HG03575 (cell line): ENCODE data around the gene C11orf58.

ENCODE experiments used
- ATAC-seq: cut with Tn5 transposase; IDR thresholded peaks from one replicate; pipeline ENCODE4 v1.9.1; 2021; ENCODE audit not compliant: unreplicated experiment, insufficient number of reproducible peaks, low FRiP score; ENCODE audit errors: extremely low read depth

C11orf58 gene

DNA sequence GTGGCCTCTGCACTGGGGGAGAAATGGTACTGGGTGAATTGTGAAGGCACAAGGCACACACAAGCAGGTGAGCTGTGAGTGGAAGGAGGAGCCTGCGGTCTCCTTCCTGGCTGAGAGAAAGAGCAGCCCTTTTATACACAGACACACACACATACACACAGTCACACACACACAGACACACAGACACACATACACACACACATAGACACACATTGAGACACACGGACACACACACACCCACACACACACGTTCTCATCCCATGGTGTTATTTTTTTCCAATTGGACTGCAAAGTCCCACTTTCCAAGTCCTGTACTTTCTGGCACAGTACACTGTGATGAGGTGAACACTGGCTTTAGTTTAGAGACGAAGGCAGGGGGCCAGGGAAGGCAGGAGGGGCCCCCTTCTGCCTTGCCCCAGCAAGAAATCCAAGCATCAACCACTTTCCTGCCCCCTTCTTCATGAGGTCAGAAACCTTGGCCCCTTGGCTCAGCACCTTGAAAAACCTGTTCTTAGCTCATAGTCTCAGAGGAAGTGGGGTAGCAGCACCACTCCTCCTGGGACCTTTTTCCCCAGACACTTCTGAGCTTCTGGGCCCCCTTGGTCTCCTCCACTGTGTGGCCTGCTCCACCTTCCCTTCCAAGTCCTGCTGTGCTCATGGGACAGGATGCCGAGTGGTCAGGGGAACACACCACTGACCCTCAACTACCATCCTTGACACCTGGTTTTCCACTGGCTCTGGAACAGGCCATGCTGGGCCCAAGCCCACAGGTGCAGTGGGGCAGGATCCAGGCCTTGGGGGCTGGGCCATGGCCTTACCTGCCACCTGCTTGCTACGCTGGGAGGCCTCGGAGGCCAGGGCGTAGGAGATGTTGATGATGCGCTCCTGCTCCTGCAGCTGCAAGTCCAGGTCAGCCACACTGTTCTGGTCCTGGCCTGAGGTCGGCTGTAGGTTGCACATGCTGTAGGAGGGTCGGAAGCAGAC, 43.8 kb downstream of the C11orf58 start:
- ATAC-seq = no peak

GRCh38 chr11:16783321-16783801, 44.9 kb downstream of the C11orf58 start:
- ATAC-seq = no peak

DNA sequence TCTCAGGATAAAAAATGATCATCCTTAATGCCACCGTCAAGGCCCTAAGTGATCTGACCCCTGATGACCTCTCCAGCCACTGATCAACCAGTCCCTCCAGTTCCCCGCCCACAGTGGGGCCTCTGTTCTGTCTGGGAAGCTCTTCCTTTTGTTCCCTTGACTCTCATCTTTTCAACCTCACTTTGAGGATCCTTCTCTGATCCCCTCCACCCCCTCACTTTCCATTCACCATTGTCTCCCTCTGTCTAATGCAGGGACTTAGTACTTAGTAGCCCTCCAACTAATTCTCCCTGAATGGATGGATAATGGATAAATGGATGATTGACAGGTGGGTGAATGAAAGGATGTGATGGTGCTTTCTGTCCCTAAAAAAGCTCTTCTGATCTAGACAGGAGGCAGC, 45.6 kb downstream of the C11orf58 start:
- ATAC-seq = no peak

DNA sequence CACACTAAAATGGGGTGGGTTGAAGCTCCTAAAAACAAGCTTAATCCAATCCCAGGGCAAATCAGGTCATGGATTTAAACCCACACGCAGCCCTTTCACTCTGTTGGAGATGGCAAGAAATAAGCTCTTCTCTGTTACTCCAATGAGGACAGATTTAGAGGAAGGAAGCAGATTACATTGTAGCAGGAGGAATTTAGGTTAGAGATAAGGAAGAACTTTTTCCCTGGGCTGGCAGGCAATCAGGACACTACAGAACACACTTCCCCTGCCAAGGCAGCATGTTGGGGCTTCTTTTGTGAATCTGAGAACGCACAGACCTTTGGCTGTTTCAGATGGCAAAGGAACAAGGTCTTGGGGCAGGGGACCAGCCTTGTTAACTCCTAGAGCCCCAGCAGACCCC, 46.2 kb downstream of the C11orf58 start:
- ATAC-seq = no peak

DNA sequence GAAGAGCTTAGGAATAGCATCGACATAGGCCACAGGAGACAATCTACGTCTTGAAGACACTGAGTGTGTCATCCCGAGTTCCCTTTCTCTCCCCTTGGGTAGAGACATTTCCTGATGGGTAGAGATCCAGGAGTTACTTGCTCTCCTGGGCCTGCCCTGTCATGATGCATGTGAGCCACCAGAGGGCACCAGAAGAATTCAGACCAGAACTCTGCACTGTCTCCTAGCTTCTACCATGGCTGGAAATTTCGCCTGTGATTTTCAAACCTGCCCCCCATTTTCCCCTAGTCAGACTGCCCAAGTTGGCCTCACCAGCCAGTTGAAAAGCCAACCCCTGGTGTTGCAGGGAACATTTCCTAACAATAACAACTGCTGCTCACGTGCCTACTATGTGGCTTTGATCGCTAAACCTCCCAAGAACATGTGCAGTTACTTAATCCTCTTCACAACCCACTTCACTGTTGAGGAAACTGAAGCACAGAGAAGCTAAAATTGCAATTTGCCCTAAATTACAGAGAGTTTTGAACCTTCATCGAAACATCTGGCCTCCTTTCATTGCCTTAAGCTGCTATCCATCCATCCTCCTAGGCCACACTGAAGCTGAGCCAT, 47.2 kb downstream of the C11orf58 start:
- peak; percentile 73 for ATAC-seq

DNA sequence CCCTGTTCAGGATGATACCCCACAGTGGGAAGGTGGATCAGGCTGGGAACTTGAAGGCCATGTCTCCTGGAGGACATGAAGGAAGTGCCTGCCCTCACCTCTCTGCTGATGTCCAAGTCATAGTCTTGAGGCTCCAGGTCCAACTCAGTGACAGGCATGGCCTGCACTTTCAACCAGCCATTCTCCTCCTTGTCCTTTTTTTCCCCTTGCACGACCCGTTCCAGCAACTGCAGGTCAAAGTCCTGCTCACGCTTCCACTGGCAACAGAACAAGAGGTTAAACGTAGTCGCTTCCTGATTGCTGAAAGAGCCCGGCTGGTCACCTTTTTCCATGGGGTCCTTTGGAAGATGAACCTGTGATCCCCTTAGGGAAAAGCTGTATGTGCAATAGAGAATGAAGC, 47.7 kb downstream of the C11orf58 start:
- ATAC-seq = no peak

DNA sequence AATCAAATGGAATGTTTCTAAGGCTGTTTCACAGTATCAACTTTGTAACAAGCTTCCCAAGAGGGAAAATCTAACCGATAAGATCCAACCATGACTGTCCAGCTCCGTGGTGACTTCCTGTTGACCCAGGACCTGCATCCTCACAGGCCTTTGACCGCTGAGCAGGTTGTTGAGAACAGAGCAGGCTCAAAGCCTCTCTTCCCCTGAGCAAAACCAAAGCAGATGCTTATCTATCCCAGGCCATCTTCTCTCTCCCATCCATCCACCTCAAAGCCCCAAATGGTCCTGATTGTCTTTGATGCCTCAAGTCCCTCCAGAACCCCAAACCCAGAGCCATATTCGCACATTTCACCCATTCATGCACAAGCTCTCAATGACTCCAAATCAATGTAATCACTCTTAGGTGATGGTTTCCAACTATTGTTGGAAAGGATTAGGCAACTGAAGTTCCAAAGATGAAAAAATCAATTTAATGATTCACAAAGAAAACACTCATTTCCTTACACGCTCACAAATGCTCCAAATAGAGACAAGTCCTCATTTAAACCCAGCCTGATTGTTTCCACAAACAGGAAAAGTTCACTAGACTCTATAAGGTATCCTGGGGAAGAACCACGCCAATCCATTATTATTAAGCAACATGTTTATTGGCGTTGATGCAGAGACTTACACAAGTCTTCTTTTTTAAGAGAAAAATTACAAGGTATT, 48.7 kb downstream of the C11orf58 start:
- ATAC-seq = no peak

DNA sequence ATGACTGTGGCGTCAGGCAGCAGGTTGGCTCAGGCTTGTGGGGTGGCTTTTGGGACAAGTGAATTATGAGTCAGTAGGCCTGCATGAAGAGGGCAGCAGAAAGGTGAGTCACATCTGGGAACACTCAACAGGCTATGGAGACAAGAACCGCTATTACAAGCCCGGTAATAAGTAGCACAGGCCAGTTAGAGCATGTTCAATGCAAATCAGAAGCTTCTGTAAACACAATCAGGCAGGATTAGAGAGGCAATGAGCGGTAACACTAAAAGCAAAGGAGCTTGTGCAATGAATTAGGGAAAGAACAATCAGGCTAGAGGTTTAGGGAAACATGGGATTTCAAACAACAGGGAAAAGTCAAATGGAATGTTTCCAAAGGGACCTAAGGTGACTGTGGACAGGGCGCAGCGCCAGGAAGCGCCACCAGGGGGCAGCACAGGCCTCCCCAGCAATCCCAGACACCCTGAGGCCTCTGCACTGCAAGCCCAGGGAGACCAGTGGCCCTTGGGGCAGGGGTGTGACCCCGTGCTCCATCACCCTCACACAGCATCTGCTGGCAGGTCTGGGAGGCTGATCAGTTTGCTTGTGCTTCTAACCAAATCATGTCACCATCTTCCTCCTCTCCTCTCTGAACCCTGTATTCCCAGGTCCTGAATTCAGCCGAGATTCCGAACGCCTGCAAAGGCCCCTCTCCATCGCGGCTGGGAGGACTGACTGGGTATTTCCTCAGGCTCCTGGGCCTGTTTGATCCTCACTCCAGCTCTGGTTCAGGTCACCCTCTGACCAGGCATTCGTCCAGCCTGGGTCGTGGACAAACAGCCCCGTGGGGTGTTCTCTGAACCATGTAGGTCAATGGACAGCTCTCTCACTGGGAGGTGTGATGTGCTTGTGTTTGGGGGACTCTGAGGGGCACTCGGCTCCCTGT, 50.0 kb downstream of the C11orf58 start:
- ATAC-seq = no peak

- no peak for ATAC-seq
Observed at GRCh38 chr11:16789063-16789420, 50.6 kb downstream of the C11orf58 start.

DNA sequence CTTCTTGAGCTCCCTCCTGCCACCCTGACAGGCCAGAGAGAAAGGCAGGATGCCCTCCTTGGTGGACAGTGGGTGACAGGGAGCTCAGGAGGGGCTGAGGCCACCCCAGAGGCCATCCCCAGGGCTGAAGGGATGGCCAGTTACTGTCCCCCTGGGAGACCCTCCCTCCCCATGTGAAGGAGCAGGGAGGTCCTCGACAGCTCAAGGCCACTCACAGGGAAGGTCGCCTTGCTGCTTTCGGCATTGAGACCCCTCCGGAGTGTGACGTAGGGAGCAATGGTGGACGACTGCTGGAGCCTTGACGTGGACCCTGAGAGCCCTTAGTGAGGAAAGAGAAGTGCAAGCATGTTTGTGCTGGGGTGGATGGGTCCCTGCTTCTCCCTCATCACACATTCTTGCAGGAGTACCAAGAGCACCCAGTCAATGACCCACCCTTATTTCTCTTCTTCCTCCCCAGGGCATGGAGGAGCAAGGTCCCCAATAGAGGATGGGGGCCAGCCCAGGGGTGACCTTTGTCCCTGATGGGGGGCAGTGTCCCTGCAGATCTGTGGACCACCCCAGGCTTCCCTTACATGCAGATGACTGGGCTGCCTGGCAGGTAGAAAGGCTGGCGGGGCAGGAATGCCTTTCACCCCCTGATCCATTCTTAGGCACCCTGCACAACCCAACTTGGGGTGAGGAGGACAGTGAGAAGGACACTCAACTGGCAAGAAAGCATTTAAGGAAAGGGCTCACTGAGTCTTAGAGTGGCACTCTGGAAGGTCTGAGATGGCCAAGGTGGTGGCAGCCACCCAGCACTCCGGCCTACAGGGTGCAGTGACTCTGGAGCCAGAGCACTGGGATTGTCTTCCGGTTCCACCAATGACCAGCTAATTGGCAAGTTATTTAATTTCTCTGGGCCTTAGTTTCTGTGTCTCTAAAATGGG, 51.4 kb downstream of the C11orf58 start:
- ATAC-seq = no peak

DNA sequence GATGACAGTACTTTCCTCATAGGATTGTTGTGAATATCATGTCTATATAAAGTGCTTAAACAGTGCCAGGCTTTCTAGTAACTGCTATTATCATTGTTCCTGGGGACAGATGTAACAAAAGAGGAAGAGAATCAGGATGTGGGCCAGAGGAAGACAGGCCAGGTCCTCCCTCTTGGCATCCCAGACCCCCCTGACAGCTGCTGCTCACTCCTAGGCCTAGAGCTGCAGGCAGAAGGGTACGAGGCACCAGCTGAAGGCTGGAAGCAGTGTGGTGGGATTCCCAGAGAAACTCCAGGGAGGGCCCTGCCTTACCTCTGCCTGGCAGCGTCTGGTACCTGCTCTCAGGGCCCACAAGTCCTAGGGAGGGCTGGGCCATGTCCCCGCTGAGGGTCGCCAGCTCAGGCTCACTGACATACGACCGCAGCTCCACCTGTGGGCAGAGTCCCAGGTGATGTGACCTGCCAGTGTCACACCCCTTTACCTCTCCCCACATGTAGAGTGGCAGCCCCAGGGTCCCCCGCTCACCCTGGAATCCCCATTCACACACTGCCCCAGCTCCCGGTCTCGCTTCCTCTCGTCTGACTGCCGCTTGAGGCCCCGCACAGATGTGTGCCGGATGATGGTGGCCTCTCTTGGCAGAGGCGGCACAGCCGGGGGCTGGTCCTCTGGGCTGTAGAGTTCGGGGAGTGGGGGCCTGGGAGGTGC, 52.2 kb downstream of the C11orf58 start:
- no peak for ATAC-seq

GRCh38 chr11:16791191-16791961, 52.9 kb downstream of the C11orf58 start:
- no peak for ATAC-seq

DNA sequence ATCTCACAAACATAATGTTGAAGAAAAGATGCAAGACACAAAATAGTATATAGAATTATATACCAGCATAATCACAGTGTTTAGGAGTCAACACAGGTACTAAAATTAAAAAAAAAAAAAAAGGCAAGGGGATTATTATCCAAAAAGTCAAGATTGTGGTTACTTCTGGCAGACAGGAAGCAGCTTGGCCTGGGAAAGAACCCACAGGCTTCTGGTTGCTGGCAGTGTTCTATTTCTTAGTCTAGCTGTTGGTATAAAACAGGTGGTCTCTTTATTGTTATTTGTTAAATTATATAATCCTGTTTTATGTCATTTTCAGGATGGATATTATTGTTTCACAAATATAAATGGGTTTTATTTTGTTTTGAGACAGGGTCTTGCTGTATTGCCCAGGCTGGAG, 54.0 kb downstream of the C11orf58 start:
- no peak for ATAC-seq

DNA sequence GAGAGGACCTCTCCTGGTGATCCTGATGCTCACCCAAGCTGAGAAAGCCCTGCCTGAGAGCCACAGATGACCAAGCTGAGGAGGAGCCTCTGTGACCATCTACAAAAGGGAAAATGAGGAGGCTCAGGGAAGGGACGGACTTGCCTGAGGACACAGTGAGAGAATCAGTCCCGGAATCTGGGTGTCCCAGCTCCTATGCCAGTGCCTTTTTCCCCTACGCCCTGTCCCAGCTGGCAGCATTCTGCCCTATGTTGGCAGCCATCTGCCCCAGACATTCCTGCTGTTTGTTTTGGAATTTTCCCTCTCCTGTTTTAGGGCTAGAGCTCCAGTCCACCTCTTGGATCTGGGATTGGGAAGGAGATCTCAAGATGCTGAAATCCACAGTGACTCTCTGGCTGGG, 54.6 kb downstream of the C11orf58 start:
- no peak for ATAC-seq

DNA sequence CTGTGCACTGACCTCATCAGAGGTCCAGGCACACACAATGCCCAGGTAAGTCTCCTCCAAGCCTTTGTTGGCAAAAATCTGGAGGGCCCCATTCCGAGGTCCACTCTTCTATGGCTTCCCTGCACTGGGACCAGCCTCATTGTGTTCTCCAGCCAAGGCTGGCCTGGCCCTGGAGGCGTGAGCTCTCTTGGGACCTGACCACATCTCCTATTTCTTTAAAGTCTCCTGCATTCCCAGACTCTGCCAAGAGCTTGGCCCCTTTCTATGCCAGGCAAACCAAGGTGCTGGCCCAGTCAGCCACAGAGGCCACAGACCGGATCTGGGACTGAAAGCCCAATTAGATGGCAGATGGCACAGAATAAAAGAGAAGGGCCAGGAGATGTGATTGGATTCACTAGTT, 55.1 kb downstream of the C11orf58 start:
- ATAC-seq = no peak

DNA sequence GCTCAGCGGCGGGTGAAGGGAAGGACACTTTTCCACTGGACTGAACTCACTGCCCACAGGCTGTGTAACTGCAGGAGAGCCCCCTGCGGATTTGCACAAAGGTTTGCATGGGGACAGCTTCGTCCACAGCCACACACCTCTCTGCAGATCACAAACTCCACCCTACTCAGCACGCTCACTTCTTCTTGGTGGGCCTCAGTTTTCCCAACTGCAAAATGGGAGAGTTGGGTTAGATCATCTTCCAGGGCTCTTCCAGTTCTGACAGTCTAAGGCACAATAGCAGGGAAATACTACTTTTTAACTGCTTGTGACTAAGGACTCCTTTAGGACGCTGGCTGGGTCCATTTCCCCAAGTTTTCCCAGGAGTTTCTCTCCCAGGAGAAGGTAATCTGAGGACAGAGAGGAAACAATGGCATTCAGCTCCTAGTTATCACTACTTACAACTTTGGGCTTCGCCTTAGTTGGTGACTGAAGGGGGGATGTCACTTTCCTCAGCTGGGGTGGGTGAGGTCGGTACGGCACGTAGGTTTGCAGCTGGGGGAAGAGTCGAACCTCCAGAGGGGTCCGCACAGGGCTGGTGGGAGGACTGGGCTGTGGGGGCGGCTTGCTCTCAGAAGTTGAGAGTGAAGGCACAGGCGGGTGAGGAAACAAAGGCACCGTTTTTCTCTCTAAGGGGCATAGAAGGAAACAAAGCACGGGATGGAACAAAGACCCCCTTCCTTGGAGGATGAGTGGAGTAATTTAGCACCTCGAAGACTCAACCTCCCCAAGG, 55.8 kb downstream of the C11orf58 start:
- ATAC-seq = no peak
